ENCODE measurements around the gene GPR78.

- TF ChIP-seq EZH2 (IDR thresholded peaks at IDR 0.05; ENCODE audit: insufficient read depth, low read length) (no peak), CTCF (IDR thresholded peaks at IDR 0.05; ENCODE audit: insufficient read depth, low read depth, low read length) (no peak)
Measured at GRCh38 chr4:8597319-8597718, 17.1 kb downstream of the GPR78 start.
